Measurements from ENCODE around the gene ZFP3.
"Not testable (repeated sequence)": the region's sequence is repeated elsewhere in the genome, so short reads cannot be mapped to it uniquely, and the experiment has no call there.

The ZFP3 gene

DNA sequence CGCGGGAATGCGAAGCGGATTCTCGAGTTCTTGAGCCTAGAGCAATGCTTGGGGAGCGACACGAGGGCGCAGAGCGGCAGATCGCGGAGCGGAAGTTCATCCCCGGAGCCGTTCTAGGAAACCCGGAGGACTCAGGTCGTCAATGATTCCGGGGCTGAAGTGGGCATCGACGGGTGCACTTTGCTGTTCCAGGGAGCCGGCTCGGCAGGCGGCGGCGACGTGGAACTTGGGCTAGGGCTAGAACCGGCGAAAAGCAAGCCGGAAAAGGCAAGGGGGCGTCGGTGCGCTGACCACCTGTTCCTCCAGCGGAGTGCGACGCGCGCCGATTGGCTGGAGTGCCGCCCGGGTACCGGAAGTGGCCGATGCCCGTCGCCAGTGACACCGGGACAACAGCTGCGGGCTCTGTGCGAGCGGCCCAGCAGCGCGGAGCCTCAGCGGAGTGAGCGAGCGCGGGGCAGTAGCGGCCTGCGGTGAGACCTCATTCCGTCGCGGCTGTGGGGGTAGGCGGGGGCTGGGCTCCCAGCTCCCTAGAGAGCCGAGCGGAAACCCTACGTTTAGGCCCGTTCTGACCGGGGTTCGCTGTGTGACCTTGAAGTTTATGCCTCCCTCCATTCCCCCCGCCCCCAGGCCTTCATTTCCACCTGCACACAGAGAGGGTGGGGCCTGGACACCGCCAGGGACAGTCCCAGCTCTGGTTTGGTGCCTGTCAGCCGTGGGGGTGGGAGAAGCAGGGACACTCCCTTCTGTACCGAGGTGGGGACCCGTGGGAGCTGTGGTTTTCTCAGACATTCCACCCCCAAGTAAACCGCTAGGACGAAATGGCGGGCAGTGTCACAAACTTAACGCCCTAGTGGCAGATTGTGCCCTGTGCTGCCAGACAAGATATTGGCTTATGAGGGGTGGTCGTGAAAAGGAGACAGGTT is at the start of gene ZFP3:
TSS of gene ZFP3 (plus strand) at position 362 of the 923 bp plus-strand sequence. CDS start 13,038 bp downstream, outside the sequence.
- no peak for DNase-seq

DNA sequence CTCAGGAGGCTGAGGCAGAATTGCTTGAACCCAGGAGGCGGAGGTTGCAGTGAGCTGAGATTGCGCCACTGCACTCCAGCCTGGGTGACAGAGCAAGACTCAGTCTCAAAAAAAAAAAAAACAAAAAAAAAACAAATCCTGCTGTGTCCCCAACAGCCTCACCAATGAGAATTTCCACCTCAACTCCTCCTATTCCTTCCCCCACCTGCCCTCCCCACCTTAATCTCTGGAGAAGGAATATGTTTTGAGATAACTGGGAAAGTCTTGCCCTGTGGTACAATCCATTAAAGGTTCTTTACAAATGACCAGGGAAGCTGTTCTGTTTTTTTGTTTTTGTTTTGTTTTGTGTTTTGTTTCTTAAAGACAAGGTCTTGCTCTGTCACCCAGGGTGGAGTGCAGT is 48.1 kb upstream of the ZFP3 start:
- DNase-seq, result not testable (repeated sequence)

GRCh38 chr17:5031365-5032082 is 46.7 kb upstream of the ZFP3 start:
- DNase-seq, result no peak

GRCh38 chr17:5032865-5033264 is 45.4 kb upstream of the ZFP3 start:
- DNase-seq, result no peak

DNA sequence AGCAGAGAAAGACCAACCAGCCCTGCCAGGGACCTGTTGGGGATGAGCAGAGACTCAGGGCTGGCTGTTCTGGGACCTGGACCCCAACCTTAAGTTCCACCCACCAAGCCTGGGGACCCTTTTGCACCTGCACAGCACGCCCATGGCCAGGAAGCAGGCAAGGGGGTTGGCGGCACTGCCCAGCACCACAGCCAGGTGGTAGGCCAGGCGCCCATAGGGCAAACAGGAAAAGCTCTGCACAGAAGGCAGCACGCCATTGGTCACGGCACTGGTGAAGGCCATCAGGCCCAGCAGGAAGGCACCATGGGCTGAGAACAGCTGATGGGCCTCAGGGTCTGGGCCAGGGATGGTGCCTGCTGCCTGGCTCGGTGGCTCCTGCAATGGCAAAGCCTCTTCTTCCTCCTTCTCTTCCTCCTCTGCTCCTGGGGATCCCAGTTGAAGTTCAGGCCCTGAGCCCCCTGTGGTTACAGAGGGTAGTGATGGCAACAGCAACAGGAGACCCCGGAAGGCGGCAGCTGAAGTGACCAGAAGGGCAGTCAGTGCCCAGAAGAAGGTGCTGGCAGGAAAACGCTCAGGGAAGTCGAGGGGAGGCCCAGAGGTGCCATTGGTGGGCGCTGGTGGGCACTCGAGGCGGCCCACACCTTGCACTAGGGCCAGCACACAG is 44.8 kb upstream of the ZFP3 start:
- no peak for DNase-seq

GRCh38 chr17:5034063-5034462 is 44.2 kb upstream of the ZFP3 start:
- DNase-seq, result no peak

DNA sequence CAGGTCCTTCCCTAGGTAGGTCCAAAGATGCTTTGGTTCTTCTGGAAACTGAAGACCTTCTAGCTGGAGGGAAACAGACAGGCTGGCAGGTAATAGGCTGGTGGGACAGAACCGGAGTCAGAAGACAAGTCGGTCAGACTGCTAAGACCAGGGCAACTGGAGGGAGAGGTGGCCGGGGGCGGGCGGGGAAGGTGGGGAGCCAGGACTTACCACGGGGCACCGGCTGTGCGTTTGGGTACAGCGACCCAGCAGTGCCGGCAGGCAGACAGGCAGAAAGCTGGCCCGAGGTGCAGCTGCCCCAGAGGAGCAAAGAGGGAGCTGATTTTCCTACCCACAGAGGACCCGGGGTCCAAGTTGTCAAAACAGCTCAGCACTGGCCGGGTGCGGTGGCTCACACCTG is 43.6 kb upstream of the ZFP3 start:
- DNase-seq, result no peak

GRCh38 chr17:5035315-5035714 is 43.0 kb upstream of the ZFP3 start, which contains the start of gene SLC52A1:
Gene SLC52A1, minus strand, starts transcription at chr17:5035426. Its CDS starts 820 bp downstream, at chr17:5034606.
- no peak for DNase-seq

GRCh38 chr17:5042157-5043022 is 35.9 kb upstream of the ZFP3 start:
- DNase-seq, result no peak

GRCh38 chr17:5043524-5043923 is 34.7 kb upstream of the ZFP3 start:
- no peak for DNase-seq

- DNase-seq, result no peak
These were observed 33.6 kb upstream of the ZFP3 start for GRCh38 chr17:5044630-5045029.

GRCh38 chr17:5045496-5045895 is 32.8 kb upstream of the ZFP3 start:
- no peak for DNase-seq

DNA sequence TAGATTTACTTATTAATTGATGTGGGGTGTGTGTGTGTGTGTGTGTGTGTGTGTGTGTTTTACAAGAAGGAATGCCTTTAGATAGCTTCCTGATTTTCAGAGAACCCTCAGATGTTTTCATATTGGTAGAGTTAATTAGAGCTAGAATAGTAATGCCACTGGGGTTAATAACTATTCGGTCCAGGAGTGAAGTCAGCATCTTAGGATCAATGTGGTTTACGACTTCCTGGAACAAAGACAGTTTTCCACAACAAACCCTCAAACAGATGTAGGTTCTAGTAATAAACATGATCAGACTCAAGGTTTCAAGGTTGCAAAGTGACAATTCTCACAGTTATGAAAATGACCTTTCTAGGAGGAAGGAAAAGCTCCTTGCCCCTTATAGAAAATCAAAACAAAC is 30.8 kb upstream of the ZFP3 start:
- no peak for DNase-seq

DNA sequence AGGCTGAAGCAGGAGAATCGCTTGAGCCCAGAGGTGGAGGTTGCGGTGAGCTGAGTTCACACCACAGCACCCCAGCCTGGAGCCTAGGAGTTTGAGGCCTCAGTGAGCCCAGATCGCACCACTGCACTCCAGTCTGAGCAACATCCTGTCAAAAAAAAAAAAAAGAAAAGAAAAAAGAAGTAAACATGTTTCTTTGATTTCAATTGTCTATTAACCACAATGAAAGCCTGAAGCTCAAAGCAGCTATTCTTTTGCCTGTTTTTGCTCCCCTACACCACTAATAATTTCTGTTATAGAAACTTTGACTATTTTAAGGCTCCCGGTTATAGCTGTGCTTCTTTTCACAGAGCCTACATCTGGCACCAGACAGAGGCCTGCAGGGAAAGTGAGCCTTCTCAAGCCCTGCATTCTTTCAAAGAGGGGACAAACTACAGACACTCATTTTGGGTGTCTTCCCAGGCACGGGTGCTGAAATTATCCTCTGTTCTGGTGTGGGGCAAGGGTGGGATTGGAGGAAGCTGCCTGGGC is 28.9 kb upstream of the ZFP3 start:
- no peak for DNase-seq

- no peak for DNase-seq
These were observed 28.0 kb upstream of the ZFP3 start for GRCh38 chr17:5050278-5050677.

DNA sequence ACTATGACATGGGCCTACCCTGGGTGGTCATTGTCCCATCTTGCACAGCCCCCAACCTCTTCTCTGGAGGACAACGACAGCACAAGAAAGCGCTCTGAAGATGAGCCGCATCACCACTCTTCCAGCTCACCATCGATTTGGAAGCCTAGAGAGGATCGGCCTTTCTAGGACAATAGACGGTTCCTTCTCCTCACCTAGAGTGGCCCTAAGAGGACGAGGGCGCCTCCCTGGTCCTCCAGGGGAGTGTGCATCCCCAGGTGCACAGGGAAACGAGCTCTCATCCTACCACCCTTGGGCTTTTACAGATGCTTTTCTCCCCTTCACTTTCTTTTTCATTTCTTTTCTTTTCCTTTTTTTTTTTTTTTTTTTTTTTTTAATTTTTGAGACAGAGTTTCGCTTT is 22.7 kb upstream of the ZFP3 start:
- DNase-seq, result no peak

- no peak for DNase-seq
These were observed 13.0 kb upstream of the ZFP3 start for GRCh38 chr17:5065227-5065744.

- no peak for DNase-seq
These were observed 10.0 kb upstream of the ZFP3 start for GRCh38 chr17:5068236-5068635.

DNA sequence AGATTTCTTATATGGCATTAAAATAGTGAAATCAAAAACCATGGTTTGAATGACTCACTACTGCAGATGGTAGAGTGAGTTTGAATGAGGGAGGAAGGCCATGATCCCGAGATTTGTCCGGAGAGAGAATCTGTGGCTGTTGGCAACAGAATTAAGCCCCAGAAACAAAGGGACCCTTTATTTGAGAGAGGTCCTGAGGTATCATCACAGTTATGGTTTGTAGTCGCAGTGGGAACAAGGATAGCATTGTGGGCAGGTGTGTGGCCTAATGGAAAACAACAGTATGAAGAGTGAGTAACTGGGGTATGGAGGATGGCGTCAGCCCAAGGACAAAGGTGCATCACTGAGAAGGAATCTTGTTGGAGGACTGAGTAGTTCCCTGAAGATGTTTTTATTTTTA is 8.5 kb upstream of the ZFP3 start:
- no peak for DNase-seq

GRCh38 chr17:5075472-5075871 is 2.8 kb upstream of the ZFP3 start:
- not testable (repeated sequence) for DNase-seq

- not testable (repeated sequence) for DNase-seq
These were observed 992 bp upstream of the ZFP3 start for GRCh38 chr17:5077275-5077674.

DNA sequence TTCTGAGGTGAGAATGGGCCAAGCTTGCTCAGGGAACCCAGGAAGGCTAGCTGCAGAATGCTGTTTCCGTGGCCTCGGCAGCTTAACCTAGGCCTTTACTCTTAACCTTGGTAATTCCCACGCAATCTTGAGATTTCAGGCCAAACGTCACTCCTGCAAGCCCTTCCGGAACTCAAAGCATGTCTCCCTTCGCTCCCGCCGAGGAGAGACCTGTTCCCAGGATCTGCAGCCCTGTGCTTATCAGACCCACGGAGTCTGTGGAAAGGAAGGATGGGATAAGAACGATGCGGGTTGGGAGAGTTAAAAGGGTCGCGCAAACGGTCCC is 524 bp upstream of the ZFP3 start:
- DNase-seq, result no peak

Data from NK-92 treated with Interleukin-12 subunit alpha and Interleukin-12 subunit beta, amount 100 ng/mL, for 24 hours (cell line).